ENCODE measurements around the gene DMRT1.
"Not testable (repeated sequence)": the region's sequence is repeated elsewhere in the genome, so short reads cannot be mapped to it uniquely, and the experiment has no call there.

Gene DMRT1

DNA sequence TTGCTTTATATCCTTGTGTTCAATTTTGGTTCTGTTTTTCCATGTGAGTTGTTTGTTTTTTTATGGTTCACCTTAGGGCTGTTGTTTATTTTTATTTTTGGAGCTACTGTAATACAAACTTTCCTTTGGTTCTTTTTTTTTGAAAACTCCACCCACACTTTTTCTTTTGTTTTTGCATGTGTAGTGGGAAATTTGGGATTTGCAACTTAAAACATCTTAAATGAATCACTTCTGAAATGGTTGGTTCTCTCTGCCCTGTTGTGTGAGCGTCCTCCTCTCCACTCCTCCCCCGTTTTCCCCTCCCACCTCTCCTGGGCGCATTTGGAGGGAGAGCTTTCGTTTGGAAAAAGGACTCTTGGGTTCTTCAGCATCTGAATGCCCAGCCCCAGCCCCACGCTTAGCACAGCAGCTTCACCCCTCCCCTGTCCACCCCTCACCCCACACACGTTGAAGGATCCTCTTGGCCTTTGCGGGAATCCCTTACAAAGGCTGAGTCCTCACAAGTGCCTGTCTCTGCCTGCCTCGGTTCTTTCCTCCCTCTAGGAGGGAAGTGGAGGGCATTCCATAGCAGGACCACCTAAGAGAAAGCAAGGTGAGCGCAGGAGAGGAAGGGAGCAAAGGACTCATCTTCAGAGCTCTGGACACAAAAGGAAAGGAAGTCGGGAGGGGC lies 67.2 kb downstream of the DMRT1 start:
- Histone ChIP-seq H2BK120ac (ENCODE audit: low read depth, low read length) (no peak overlapping the region), H3K9me3 (replicated peaks in 1 of 2; ENCODE audit: control insufficient read depth in 2 of 2, insufficient read depth in 1 of 2, low read depth in 1 of 2, low read length in 2 of 2) (no peaks in the 10 kb centered on the region), H3K23ac (ENCODE audit: low read depth, low read length, poor library complexity) (no peak overlapping the region), H3K36me3 (replicated peaks in 1 of 2; ENCODE audit: control insufficient read depth in 2 of 2, insufficient read depth in 2 of 2, low read length in 2 of 2) (no peaks in the 10 kb centered on the region), H2BK15ac (ENCODE audit: low read length) (peak overlapping the region; percentile 40), H4K91ac (ENCODE audit: low read depth, low read length, poor library complexity) (no peak overlapping the region), H2AFZ (ENCODE audit: low read length) (no peak overlapping the region), H3K18ac (ENCODE audit: low read length) (peak overlapping the region; percentile 25), H2BK5ac (ENCODE audit: low read length) (no peak overlapping the region), H3K14ac (ENCODE audit: low read length) (no peak overlapping the region), H3K27ac (replicated peaks; ENCODE audit: low read length) (no peak overlapping the region), H3K9ac (ENCODE audit: low read depth, low read length, poor library complexity) (no peak overlapping the region), H2AK5ac (ENCODE audit: low read depth, low read length) (no peak overlapping the region), H3K4me2 (ENCODE audit: insufficient read depth, low read length, poor library complexity, severe bottlenecking) (peak overlapping the region; percentile 35), H3K27me3 (ENCODE audit: control insufficient read depth in 3 of 3, insufficient read depth in 3 of 3, low read depth in 1 of 3, low read length in 3 of 3) (peaks cover 0 to 31% (median 0%) of the 10 kb centered on the region in 3 experiments), H3K79me1 (ENCODE audit: low read depth, low read length) (no peaks in the 10 kb centered on the region), H3K4me3 (ENCODE audit: low read length in 2 of 2) (no peak overlapping the region), H3K4ac (ENCODE audit: low read length) (no peak overlapping the region), H4K8ac (ENCODE audit: low read depth, low read length) (no peak overlapping the region), H2BK12ac (ENCODE audit: low read length) (no peak overlapping the region), H3K4me1 (ENCODE audit: control insufficient read depth in 2 of 2, insufficient read depth in 1 of 2, low read depth in 1 of 2, low read length in 2 of 2) (peaks cover 0 to 13% of the 10 kb centered on the region in 2 donors)
- no peak for DNase-seq (ENCODE audit: low spot score)
- no CpG with 5 or more reads among the region's 10 CpGs for WGBS, 2 donors (ENCODE audit: extremely low coverage in 2 of 2, insufficient read length in 2 of 2, insufficient replicate concordance in 1 of 2)

GRCh38 chr9:911005-911404 lies 69.5 kb downstream of the DMRT1 start:
- Histone ChIP-seq H3K14ac (ENCODE audit: low read length) (no peak overlapping the region), H2BK12ac (ENCODE audit: low read length) (no peak overlapping the region), H3K18ac (ENCODE audit: low read length) (no peak overlapping the region), H3K9me3 (replicated peaks in 1 of 2; ENCODE audit: control insufficient read depth in 2 of 2, insufficient read depth in 1 of 2, low read depth in 1 of 2, low read length in 2 of 2) (no peaks in the 10 kb centered on the region), H3K4ac (ENCODE audit: low read length) (no peak overlapping the region), H2AFZ (ENCODE audit: low read length) (no peak overlapping the region), H2BK15ac (ENCODE audit: low read length) (no peak overlapping the region), H2BK120ac (ENCODE audit: low read depth, low read length) (no peak overlapping the region), H3K27ac (replicated peaks; ENCODE audit: low read length) (no peak overlapping the region), H3K27me3 (ENCODE audit: control insufficient read depth in 3 of 3, insufficient read depth in 3 of 3, low read depth in 1 of 3, low read length in 3 of 3) (peaks cover 0 to 29% (median 0%) of the 10 kb centered on the region in 3 experiments), H2AK5ac (ENCODE audit: low read depth, low read length) (no peak overlapping the region), H2BK5ac (ENCODE audit: low read length) (no peak overlapping the region), H3K36me3 (replicated peaks in 1 of 2; ENCODE audit: control insufficient read depth in 2 of 2, insufficient read depth in 2 of 2, low read length in 2 of 2) (no peaks in the 10 kb centered on the region), H3K4me3 (ENCODE audit: low read length in 2 of 2) (peak overlapping the region in 1 of 2 donors; percentile 4), H3K79me1 (ENCODE audit: low read depth, low read length) (no peaks in the 10 kb centered on the region), H4K91ac (ENCODE audit: low read depth, low read length, poor library complexity) (no peak overlapping the region), H3K23ac (ENCODE audit: low read depth, low read length, poor library complexity) (no peak overlapping the region), H3K4me1 (ENCODE audit: control insufficient read depth in 2 of 2, insufficient read depth in 1 of 2, low read depth in 1 of 2, low read length in 2 of 2) (peaks cover 0 to 7% of the 10 kb centered on the region in 2 donors), H3K4me2 (ENCODE audit: insufficient read depth, low read length, poor library complexity, severe bottlenecking) (no peak overlapping the region), H3K9ac (ENCODE audit: low read depth, low read length, poor library complexity) (no peak overlapping the region), H4K8ac (ENCODE audit: low read depth, low read length) (no peak overlapping the region)
- WGBS, 2 donors (ENCODE audit: extremely low coverage in 2 of 2, insufficient read length in 2 of 2, insufficient replicate concordance in 1 of 2), result no CpG with 5 or more reads among the region's 4 CpGs
- no peak for DNase-seq (ENCODE audit: low spot score)

DNA sequence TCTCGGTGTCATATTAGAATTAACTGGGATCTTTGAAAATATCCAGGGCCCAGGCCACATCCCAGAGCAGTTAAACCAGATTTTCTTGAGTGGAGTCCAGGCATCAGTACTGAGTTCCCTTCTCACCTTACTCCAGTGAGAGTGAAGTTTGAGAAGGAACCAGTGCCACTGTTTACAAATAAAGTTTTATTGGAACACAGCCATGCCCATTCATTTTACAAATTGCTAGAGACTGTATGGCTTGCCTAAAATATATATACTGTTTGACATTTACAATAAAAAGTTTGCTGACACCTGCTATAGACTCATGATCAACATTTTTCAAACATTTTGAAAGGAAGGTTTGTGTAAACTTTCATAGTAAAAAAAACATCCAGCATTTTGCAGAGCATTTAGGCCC lies 71.3 kb downstream of the DMRT1 start:
- Histone ChIP-seq H3K4ac (ENCODE audit: low read length) (no peak overlapping the region), H3K23ac (ENCODE audit: low read depth, low read length, poor library complexity) (no peak overlapping the region)

DNA sequence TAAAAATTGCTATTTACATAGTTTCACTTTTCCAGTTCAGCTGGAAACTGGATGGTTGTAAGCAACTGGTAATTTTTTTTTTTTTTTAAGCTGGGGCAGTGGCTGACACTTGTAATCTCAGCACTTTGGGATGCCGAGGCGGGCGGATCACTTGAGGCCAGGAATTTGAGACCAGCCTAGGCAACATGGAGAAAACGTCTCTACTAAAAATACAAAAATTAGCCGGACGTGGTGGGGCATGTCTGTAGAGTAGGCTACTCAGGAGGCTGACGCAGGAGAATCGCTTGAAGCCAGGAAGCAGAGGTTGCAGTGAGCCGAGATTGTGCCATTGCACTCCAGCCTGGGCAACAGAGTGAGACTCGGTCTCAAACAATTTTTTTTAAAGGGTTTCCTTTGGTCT lies 72.0 kb downstream of the DMRT1 start:
- not testable (repeated sequence) for H3K4me1 ChIP-seq (ENCODE audit: control insufficient read depth in 2 of 2, insufficient read depth in 1 of 2, low read depth in 1 of 2, low read length in 2 of 2); H3K4ac ChIP-seq (ENCODE audit: low read length)

More for the DNA sequence above, 71.3 kb downstream of the DMRT1 start:
- Histone ChIP-seq H3K9ac (ENCODE audit: low read depth, low read length, poor library complexity) (no peak overlapping the region), H2BK12ac (ENCODE audit: low read length) (no peak overlapping the region), H3K27me3 (ENCODE audit: control insufficient read depth in 3 of 3, insufficient read depth in 3 of 3, low read depth in 1 of 3, low read length in 3 of 3) (peaks cover 0 to 19% (median 0%) of the 10 kb centered on the region in 3 experiments), H3K9me3 (replicated peaks in 1 of 2; ENCODE audit: control insufficient read depth in 2 of 2, insufficient read depth in 1 of 2, low read depth in 1 of 2, low read length in 2 of 2) (no peaks in the 10 kb centered on the region), H2BK120ac (ENCODE audit: low read depth, low read length) (no peak overlapping the region), H3K4me1 (ENCODE audit: control insufficient read depth in 2 of 2, insufficient read depth in 1 of 2, low read depth in 1 of 2, low read length in 2 of 2) (peaks cover 0 to 5% of the 10 kb centered on the region in 2 donors), H2BK5ac (ENCODE audit: low read length) (no peak overlapping the region), H3K79me1 (ENCODE audit: low read depth, low read length) (no peaks in the 10 kb centered on the region), H2BK15ac (ENCODE audit: low read length) (no peak overlapping the region), H2AK5ac (ENCODE audit: low read depth, low read length) (no peak overlapping the region), H3K14ac (ENCODE audit: low read length) (no peak overlapping the region), H4K91ac (ENCODE audit: low read depth, low read length, poor library complexity) (no peak overlapping the region), H3K27ac (replicated peaks; ENCODE audit: low read length) (no peak overlapping the region), H3K36me3 (replicated peaks in 1 of 2; ENCODE audit: control insufficient read depth in 2 of 2, insufficient read depth in 2 of 2, low read length in 2 of 2) (no peaks in the 10 kb centered on the region), H2AFZ (ENCODE audit: low read length) (no peak overlapping the region), H4K8ac (ENCODE audit: low read depth, low read length) (no peak overlapping the region), H3K4me2 (ENCODE audit: insufficient read depth, low read length, poor library complexity, severe bottlenecking) (no peak overlapping the region), H3K18ac (ENCODE audit: low read length) (no peak overlapping the region), H3K4me3 (ENCODE audit: low read length in 2 of 2) (no peak overlapping the region)
- no peak for DNase-seq (ENCODE audit: low spot score)
- WGBS, 2 donors (ENCODE audit: extremely low coverage in 2 of 2, insufficient read length in 2 of 2, insufficient replicate concordance in 1 of 2), result no CpG with 5 or more reads among the region's 1 CpG

More for the DNA sequence above, 72.0 kb downstream of the DMRT1 start:
- H2BK120ac ChIP-seq (ENCODE audit: low read depth, low read length); H3K36me3 ChIP-seq (replicated peaks in 1 of 2; ENCODE audit: control insufficient read depth in 2 of 2, insufficient read depth in 2 of 2, low read length in 2 of 2); H3K14ac ChIP-seq (ENCODE audit: low read length); H3K9me3 ChIP-seq (replicated peaks in 1 of 2; ENCODE audit: control insufficient read depth in 2 of 2, insufficient read depth in 1 of 2, low read depth in 1 of 2, low read length in 2 of 2); H3K27ac ChIP-seq (replicated peaks; ENCODE audit: low read length); H3K23ac ChIP-seq (ENCODE audit: low read depth, low read length, poor library complexity); H3K4me3 ChIP-seq (ENCODE audit: low read length in 2 of 2); H4K91ac ChIP-seq (ENCODE audit: low read depth, low read length, poor library complexity); H3K9ac ChIP-seq (ENCODE audit: low read depth, low read length, poor library complexity); H3K18ac ChIP-seq (ENCODE audit: low read length); H3K79me1 ChIP-seq (ENCODE audit: low read depth, low read length); DNase-seq (ENCODE audit: low spot score); H2BK5ac ChIP-seq (ENCODE audit: low read length); H3K4me2 ChIP-seq (ENCODE audit: insufficient read depth, low read length, poor library complexity, severe bottlenecking); H2BK12ac ChIP-seq (ENCODE audit: low read length); H4K8ac ChIP-seq (ENCODE audit: low read depth, low read length); H2BK15ac ChIP-seq (ENCODE audit: low read length); H2AFZ ChIP-seq (ENCODE audit: low read length); H2AK5ac ChIP-seq (ENCODE audit: low read depth, low read length): not testable (repeated sequence)
- H3K27me3 ChIP-seq (ENCODE audit: control insufficient read depth in 3 of 3, insufficient read depth in 3 of 3, low read depth in 1 of 3, low read length in 3 of 3), result peaks cover 0 to 14% (median 0%) of the 10 kb centered on the region in 3 experiments
- WGBS, 2 donors (ENCODE audit: extremely low coverage in 2 of 2, insufficient read length in 2 of 2, insufficient replicate concordance in 1 of 2), result no CpG with 5 or more reads among the region's 10 CpGs

All from neuronal stem cell (in vitro differentiated cells).